Lower leg skin (tissue), 3 donors: ENCODE data around the gene MTHFD1.

Source experiments
- CTCF ChIP-seq, 3 donors: fragments of 450-650 bp; IDR thresholded peaks; one replicate each; pipeline ENCODE4 v1.5.1; 2016; ENCODE audit warnings: antibody characterized with exemption in 3 of 3, mild to moderate bottlenecking in 3 of 3, moderate library complexity in 2 of 3
- POLR2A ChIP-seq, 2 donors: fragments of 450-650 bp; IDR thresholded peaks; one replicate each; pipeline ENCODE4 v1.6.1; 2016 to 2017; ENCODE audit warnings: antibody characterized with exemption in 2 of 2, mild to moderate bottlenecking in 1 of 2, moderate library complexity in 1 of 2

- no peak for TF ChIP-seq CTCF (IDR thresholded peaks at IDR 0.05)
- TF ChIP-seq POLR2A (IDR thresholded peaks at IDR 0.05), result no peak
Measured at GRCh38 chr14:64495252-64495651, 107.1 kb downstream of the MTHFD1 start.
